Measurements from ENCODE around the gene MMP3.
"Not testable (repeated sequence)": the region's sequence is repeated elsewhere in the genome, so short reads cannot be mapped to it uniquely, and the experiment has no call there.

Gene MMP3

GRCh38 chr11:102843489-102843888 lies at the start of gene MMP3:
Gene MMP3, minus strand, starts transcription at chr11:102843609. Its CDS starts 63 bp downstream, at chr11:102843546.
- no peak for DNase-seq

GRCh38 chr11:102891736-102892135 lies 48.3 kb upstream of the MMP3 start:
- no peak for DNase-seq

GRCh38 chr11:102886999-102887398 lies 43.6 kb upstream of the MMP3 start:
- no peak for DNase-seq

- DNase-seq: no peak
These were observed 39.7 kb upstream of the MMP3 start for GRCh38 chr11:102883141-102883540.

DNA sequence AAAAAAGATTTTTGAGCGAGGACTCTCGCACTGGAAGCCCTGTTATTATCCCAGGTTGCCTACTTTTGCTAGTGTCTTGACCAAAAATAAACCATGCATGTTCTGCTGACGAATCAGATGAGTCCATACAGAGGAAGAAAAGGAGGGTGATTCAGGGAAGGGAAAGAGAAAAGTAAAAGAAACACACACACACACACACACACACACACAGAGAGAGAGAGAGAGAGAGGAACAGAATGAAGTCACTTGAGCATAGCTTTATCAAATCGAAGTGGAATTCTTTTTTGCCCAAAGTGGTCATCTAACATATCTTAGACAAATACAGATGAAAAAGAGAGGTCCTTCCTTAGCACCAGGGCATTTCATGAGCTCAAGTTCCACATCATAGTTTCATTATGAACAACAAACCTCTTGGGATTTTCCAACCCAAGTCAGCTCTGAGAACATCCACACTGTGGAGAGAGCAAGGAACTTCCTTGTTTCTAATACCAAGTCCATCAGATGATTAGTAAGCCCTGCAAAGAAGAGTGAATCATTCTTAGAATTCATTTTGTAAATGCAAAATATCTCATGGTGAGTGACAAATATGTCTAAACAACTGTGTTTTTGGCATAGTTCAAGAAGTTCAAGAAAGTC lies 39.1 kb upstream of the MMP3 start:
- DNase-seq: no peak

GRCh38 chr11:102879801-102880200 lies 36.4 kb upstream of the MMP3 start:
- no peak for DNase-seq

DNA sequence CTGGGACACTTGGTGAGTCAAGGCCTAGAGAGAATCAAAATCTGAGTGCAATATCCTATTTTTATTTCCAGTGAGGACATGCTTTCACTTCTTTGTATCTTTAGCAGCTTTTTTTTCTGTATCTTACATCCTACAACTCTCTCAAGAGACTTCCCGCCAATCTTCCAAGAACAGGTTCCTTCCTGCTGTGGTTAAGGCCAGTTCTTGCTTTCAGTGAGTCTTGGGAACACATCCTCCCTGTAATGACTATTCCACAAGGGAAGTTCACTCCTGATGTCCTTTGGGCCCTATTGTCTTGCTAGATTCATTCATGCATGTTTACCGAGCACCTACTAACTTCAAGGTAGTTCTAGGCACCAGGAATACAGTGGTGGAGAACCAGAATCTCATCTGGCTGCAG lies 35.2 kb upstream of the MMP3 start:
- no peak for DNase-seq

GRCh38 chr11:102874852-102875251 lies 31.4 kb upstream of the MMP3 start, which contains the start of gene MMP12:
Gene MMP12, minus strand, starts transcription at chr11:102874982. Its CDS starts 45 bp downstream, at chr11:102874937.
- no peak for DNase-seq

- DNase-seq: not testable (repeated sequence)
These were observed 26.1 kb upstream of the MMP3 start for GRCh38 chr11:102869354-102869964.

GRCh38 chr11:102868339-102868738 lies 24.9 kb upstream of the MMP3 start:
- DNase-seq: no peak

DNA sequence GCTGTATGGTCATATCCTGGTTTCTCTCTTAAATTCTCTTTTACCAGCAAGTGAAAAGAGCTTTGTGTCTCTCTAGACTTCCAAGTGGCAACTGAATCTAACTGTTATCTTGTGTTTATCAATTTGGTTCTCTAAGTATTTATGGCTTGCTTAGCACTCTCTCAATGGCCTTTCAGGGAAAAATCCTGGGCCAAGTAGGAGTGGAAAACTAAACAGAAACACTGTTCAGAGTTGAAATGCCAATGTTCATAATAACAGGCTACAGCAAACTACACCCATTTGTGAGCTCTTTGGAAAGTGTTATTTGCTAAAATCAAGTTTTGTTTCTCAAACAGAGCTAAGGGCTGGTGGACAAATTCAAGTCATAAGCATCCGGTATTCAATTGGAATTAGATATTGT lies 21.3 kb upstream of the MMP3 start:
- no peak for DNase-seq

DNA sequence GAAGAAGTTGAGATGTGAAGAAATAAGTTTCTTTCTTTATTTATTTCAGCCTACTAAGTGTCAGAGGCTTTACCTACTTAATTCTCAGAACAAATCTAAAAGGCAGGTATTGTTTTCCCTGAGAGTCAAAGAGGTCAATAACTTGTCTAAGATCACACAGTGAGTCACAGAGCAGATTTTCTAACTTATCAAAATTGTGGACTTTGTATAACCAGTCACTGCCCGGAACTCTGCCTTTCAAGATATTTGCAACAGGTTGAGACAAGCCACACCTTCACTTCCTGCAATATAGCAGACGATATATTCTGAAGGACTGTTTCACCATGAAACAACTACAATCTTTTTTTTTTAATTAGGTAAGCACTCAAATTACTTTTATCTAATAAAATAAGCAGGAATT lies 10.5 kb upstream of the MMP3 start:
- no peak for DNase-seq

GRCh38 chr11:102853055-102853454 lies 9.6 kb upstream of the MMP3 start:
- no peak for DNase-seq

DNA sequence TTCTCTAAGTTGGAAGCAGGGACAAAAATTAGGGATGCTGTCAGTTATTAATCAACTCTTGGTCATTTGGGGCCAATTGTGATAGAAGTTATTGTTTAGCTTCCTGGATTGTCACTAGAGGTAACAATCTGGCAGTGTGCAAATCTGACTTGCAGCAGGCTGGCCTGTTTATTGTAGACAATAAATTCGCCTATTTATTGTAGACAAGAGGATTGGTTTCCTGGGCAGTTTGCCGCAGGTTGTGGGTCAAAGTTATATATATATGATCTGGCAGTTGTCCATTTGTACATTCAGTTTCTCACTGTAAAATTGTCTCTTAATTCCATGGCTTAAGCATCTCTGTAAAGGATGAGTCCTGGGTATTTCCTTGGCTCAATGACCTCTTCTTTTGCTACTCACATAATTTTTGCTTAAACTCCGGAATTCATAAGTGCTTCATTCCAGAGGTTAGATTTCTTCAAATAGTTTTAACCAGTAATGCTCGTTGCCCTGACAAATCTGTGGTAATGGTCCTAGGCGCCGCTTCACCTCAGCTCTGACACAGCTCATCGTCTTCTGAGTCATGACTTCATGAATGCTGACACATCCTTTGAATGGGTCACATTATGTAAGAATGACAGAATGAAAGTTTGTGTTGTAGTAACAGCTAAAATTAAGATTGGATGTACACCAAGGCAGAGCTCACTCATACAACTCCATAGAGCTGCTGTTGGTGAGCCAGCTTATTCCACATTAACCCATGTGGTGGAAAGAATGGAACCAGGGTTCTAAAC lies 7.8 kb upstream of the MMP3 start:
- no peak for DNase-seq

DNA sequence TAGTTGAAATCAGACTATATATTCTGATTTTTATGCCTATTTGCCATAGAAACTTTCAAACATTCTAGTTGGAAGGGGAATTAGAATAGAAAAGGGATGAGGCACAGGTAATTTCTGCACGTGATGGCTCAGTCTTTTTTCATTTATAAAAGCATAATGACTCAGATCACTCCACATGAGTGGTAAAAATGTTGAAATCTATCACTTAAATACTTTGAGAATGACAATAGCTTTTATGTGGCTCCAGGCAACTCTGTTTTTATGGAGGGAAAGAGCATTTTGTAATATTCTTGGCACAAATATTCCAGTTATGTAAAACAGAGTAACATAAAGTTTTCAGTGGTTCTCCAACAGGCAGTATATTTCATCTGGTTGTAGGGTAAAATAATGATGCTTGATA lies 5.9 kb upstream of the MMP3 start:
- DNase-seq: no peak

DNA sequence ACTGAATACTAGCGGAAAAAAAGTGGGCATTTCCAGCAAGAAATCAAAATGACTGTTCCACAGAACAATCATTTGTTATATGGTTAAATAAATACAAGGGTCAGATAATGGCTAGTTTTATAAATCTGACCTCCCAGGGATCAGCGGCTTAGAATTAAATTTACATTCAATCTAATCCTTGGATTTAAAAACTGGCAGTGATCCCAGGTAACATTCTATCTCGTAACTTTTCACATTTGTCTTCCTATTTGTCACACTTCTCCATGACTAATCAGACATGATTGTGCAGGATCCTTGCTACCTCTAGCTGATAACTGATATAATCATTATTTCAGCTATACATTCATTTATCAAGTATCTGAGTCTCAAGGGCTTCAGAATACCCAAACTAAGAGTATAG lies 2.9 kb upstream of the MMP3 start:
- no peak for DNase-seq

DNA sequence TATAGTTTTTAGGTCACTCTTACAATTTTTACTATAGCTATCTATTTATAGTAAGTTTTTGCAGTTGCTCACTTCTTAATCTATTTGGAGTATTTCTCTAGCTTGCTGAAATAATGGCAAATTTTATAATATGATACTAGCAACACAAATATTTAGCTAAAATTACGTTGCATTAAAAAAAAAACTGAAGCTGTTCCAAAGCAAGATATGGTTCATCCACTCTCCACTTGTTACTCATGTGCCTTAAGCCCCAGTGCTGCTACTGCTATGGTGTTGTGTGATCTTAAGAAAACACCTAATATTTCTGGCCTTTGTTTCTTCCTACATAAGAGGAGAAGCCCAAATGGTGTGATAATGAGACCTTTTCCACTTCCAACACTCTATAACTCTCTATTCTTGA lies 479 bp downstream of the MMP3 start:
- DNase-seq: no peak

DNA sequence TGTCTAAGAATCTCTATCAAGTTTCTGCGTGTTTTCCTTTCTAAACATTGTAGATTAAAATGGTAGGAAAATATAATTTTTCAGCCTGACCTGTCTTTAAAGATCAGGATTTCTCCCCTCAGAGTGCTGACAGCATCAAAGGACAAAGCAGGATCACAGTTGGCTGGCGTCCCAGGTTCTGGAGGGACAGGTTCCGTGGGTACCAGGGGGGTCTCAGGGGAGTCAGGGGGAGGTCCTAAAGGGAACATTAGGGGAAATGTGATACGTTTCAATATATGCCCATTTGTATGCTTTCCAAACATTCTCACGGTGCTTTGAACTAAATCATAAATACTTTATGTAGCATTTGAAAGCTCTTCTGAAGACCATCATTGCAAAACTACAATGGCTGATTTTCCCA lies 3.4 kb downstream of the MMP3 start:
- DNase-seq: no peak

GRCh38 chr11:102837646-102838045 lies 5.8 kb downstream of the MMP3 start:
- DNase-seq: no peak

DNA sequence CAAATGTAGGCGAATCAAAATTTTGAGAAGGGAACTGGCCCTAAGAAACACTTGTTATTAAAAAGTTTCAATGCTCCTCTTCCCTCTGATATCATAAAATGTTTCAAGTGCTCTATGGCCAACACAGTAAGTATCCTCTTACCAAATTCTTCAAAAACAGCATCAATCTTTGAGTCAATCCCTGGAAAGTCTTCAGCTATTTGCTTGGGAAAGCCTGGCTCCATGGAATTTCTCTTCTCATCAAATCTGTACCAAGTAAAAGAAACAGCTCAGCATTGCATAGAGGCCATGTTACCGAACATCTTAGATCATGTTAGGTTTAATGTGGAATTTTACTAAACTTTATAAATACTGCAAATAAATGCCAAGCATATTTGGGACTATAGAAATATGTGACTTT lies 6.3 kb downstream of the MMP3 start:
- DNase-seq: no peak

DNA sequence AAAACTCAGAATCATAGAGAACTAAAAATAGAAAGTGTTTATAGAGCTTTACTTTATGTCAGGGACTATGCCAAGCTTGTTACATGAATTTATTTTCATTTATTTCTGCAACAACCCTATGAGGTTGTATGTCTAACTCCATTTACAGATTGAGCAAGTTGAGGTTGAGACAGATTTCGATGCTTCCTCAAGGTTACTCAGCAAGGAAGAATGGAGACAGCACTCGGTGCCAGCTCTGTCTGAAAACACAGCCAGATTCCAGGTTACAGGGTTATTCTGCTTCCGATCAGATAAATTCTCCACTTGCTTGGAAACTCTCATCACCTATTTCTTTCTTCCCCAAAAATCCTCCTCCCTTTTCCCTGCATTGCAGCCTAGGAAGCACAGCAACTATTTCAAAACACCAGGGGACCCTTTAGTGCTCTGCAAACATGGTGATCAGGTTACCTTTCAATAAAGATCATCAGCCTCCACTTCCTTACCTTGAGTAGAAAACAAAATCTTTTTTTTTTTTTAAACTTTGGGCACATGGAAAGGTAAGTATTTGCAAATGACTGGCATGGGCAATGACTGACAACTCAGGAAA lies 7.0 kb downstream of the MMP3 start:
- no peak for DNase-seq

- no peak for DNase-seq
These were observed 9.7 kb downstream of the MMP3 start for GRCh38 chr11:102833731-102834130.

- DNase-seq: no peak
These were observed 10.8 kb downstream of the MMP3 start for GRCh38 chr11:102832612-102833011.
